NCI-H526 treated with DMSO at 0.1 percent for 48 hours (cell line): ENCODE results near the gene JADE2.
"Not testable (repeated sequence)": the region's sequence is repeated elsewhere in the genome, so short reads cannot be mapped to it uniquely, and the experiment has no call there.

Experiments used
- DNase-seq: peaks from one replicate; lab custom pipeline; 2025; lab: John Stamatoyannopoulos, UW

The JADE2 gene

DNA sequence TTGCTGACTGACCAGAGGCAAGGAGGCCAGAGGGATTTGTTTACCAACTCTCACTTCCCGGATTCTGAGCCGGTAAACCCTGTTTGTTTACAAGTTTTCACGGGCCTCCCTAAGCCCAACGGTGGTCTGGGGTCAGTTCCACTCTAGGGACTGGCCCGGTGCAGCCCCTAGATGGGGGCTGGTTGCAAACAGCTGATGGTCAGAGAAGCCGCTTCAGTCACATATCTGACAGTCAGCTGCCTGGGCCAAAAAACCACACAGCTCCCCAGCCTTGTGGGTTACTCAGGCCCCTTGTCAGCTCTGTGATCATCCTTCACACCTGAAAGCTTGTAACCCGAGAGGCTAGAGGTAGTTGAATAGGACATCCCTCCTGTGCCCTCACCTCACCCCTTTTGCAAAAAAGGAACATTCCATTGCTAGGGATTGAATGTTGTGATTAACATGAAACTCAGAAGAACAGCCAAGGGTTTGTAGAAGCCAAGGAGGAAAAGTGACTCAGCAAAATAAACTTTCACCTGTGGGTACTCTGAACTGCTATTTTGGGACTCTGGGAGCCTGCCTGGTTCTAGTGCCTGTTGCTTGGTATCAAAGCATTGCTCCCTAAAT, 66.8 kb downstream of the JADE2 start:
- no peak for DNase-seq

DNA sequence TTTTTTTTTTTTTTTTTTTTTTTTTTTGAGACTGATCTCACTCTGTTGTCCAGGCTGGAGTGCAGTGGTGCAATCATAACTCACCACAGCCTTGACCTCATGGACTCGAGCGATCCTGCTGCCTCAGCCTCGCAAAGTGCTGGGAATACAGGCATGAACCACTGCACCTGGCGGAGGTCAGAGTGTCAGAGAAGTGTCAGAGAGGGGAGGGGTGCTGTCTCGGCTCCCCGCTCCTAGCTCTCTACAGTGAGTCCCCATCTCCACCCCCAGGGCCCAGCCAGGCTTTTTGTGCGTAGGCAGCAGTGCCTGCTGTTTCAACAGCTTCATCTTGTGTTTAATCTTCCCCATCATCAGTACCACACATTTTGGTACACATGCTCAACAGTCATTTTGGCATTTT, 68.9 kb downstream of the JADE2 start:
- DNase-seq, result no peak

DNA sequence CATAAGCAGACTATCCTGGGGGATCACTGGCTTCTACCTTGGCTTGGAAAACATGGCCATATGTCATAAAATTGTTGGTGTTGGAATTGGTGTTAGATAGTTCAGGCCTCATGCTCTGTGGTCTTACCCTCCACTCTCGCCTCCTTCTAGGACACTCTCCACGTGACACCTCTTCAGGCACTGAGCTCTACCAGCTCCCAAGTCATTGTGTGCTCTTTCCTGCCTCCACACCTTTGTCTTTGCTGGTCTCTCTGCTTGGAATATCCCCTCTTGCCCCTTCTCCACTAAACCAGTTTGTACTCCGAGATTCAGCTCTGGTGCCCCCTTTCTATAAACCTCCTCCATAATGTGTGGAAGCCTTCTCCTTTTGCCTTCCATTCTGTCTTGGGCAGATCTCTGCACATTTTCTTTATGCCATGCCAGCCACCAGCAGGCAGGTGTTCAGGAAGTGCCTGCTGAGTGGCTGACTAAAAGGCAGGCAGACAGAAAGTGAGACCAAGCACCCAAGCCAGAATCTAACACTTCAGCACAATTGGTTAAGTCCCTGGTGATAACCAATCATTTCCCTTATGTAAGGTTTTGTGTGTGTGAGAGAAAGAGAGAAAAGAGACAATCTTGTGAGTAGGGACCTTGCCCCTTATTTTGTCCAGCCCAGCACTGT, 69.5 kb downstream of the JADE2 start:
- DNase-seq, result no peak

DNA sequence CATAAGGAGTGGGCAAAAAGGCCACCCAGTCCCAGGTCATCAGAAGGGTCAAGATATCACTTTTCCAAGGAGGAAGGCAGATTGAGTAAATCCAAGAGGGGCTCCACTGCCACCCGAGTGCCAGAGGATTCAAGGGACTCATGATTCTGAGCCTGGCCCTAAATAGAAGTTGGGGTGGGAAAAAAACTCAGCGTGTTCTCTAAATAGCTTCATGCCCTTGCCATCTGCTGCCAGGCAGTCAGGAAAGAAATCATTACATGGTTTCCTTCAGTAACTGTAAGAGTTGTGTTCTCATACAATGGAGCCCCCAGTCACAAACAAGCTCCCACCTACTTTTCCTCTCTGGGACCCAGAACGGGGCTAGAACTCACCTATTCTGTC, 70.0 kb downstream of the JADE2 start:
- no peak for DNase-seq

DNA sequence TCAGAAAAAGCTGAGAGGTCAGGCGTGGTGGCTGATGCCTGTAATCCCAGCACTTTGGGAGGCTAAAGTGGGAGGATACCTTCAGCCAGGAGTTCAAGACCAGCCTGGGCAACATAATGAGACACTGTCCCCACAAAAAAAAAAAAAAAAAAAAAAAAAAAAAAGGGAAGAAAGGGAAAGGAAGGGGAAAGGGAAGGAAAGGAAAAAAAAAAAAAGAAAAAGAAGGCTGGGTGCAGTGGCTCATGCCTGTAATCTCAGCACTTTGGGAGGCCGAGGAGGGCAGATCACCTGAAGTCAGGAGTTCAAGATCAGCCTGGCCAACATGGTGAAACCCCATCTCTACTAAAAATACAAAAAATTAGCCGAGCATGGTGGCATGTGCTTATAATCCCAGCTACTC, 74.3 kb downstream of the JADE2 start:
- not testable (repeated sequence) for DNase-seq

DNA sequence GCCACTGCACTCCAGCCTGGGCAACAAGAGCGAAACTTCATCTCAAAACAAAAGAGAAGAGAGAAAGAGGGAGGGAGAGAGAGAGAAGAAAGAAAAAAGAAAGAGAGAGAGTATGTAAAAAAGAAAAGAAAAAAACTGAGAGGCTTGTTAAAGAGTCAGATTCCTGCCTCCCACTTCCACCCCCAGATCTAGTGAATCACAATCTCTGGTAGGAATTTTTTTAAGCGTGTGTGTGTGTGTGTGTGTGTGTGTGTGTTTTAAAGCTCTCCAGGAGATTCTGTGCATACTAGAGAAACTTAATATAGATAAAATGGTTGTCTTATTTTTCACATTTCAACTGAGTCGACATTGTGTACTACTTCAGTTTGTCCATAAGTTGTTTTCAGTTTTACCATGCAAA, 75.1 kb downstream of the JADE2 start:
- no peak for DNase-seq

DNA sequence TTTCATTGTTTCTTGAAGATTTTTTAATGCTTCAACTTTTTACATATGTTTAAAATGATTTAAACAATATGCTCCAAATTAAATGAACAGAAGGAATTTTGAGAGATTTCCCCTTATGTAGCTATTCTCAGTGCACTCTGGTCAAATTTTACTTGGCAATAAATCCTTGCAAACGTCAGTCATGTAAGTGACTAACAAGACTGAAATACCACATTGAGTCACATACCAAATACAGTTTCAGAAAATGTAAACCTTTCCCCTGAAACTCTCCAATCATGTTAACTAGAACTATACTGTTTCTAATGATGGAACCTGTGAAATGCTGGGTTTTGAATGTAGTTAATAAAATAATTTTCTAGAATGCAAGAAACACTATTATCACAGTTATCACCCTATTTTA, 77.6 kb downstream of the JADE2 start:
- DNase-seq, result no peak

DNA sequence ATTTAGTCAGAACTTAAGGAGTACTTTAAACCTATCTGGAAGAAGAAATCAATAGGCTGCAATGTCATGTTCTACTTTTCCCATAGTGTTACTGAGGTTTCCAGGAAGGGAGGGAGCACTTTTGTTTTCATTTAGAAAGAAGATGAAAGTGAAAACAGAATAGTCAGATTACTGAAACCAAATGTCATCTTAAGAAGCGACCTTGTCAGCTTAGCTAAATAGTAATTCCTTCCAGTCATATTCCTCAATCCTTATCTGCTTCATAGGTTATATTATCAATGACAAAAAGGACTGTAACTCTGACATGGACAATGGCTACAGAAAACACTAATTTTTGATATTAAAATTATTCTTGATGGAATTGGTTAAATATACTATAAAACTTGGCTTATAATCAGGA, 79.4 kb downstream of the JADE2 start:
- DNase-seq, result no peak

DNA sequence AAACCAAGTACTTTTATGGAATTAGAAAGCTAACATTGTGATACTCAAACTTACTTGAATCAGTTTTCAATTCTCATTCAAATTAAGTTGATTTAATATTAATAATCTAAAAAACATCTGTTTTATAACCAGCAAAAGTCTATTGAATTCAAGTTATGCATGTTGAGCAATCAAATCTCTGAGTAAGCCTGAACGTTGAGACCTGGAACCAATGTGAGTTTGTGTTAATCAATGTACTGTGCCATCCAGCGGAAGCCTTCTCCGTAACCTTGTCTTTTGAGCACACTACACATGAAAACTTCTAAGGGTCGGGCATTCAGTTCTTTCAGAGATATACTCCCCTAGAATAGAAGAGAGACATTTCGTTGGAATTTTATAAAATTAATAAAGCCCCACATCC, 81.3 kb downstream of the JADE2 start:
- no peak for DNase-seq

DNA sequence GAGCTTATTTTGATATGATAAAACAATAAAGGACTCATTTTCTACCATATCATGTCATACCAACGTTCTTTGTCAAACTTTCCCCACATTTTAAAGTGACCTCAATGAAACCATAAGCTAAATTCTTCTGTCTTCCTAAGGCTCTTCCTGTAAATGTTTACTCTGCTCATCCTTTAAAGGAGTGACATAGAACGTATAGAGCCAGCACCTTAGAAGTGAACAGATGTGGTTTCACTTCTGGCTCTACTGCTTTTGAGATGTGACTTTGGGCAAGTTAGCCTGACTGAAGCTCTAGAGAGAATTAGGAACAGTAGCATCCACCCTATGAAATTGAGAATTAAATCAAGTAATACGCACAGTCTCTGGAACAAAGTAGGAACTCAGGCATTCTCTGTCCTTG, 83.1 kb downstream of the JADE2 start:
- DNase-seq, result no peak

DNA sequence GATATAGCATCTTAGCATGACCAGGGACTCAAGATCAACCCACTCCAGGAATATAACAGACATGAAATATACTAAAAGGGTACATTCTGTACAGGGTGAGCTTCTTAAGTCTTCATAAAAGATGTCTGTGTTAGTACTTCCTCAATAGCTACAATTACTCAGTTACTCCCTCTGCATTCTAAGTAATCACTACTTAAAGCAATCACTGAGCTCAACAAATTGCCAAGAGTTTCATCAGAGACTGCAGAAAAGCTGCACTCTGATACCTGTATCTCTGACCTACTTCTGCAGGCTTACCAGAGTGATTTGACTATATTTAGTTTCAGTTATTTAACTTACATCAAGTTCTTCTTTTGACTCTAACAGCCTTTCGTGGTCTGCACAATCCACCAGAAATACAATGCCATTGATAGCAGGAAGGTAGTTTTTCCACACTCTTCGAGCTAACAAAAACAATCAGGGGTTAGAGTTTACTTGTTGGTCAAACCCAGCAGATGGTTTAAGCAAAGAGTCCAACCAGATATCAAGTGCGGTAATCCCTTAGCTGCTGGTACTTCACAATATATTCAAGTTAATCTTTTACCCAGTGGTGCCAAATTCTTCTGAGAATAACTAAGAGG, 83.9 kb downstream of the JADE2 start:
- no peak for DNase-seq

DNA sequence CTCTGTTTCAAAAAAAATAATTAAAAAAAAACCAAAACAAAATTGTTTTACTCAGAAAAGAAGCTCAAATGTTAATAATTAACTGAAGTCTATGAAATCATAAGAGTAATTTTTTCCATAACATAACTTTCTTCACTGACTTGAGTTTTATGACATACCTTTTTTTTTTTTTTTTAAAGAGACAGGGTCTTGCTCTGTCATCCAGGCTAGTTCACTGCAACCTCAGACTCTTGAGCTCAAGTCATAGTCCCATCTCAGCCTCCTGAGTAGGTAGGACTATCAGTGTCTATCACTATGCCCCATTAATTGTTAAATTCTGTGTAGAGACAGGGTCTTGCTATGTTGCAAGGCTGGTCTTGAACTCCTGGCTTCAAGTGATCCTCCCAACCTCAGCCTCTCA, 85.3 kb downstream of the JADE2 start:
- DNase-seq, result no peak

DNA sequence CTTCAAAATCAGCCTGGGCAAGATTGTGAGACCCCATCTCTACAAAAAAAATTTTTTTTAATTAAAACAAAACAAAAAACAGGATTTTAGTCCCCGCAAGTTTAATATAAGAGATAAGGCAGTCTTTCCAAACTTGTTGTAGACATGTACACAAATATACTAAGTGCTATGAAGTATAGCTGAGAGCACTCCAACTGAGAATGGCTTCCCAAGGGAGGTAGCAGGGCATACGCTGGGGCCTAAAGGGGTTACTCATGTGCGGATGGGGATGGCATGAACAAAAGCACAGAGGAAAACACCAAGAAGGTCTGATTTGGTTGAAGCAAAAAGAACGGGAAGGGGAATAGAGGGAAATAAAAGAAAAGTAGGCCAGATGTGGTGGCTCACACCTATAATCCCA, 86.0 kb downstream of the JADE2 start:
- DNase-seq, result no peak

DNA sequence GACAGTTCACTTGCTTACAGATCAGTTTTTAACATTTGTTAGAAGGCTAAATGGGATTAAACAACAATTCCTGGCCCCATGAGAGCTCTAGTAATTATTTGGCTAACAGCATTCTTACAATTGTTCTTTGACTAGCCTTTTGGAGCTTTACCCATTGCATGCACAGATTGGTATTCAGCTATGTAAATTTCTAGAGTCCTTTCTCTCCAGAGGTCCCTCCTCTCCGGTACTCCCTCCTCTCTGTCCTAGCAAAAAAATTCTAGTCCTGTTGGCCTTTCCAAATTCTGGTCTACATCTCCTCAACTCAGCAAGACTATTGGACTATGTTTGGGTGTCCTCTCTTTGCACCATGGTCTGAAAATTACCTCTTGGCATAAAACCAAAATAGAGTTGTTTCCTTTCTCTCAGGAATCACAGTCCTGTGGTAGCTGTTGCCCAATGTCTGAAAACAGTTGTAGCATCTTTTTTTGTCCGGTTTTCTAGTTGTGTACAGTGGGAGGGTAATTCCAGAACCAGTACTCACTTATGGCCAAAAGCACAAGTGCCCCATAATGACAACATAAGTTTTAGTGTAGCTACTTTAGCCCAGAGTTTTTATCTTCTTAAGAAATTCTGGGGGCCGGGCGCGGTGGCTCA, 89.1 kb downstream of the JADE2 start:
- DNase-seq, result no peak

DNA sequence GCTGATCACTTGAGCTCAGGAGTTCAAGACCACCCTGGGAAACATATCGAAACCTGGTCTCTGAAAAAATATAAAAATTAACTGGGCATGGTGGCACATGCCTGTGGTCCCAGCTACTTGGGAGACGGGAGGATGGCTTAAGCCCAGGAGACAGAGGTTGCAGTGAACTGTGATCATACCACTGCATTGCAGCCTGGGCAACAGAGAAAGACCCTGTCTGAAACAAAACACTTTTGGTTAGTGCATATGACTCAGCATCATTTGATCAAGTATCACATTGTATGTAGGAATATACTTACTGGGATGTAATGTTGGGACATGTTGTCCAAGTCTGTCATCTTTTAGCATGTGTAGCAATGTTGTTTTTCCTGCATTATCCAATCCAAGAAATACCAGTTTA, 95.2 kb downstream of the JADE2 start:
- DNase-seq, result no peak

DNA sequence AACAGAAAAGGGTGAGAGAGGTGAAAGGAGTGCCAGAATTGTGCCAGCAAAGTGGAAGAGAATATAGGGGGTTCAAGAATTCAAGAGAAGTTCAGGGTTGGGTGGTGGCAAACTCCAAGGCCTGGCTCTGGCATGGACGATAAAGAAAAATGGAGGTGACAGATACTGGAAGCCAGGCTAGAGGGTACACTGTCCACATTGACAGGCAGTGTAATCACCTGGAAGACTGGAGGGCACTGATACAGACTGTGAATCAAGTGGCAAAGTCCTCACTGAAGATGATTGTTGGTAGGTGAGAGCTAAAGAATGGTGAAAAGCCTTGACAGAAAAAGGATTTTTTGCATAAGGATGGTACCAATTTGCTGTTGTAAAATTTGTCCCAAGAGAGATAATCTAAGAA, 100.1 kb downstream of the JADE2 start:
- no peak for DNase-seq

DNA sequence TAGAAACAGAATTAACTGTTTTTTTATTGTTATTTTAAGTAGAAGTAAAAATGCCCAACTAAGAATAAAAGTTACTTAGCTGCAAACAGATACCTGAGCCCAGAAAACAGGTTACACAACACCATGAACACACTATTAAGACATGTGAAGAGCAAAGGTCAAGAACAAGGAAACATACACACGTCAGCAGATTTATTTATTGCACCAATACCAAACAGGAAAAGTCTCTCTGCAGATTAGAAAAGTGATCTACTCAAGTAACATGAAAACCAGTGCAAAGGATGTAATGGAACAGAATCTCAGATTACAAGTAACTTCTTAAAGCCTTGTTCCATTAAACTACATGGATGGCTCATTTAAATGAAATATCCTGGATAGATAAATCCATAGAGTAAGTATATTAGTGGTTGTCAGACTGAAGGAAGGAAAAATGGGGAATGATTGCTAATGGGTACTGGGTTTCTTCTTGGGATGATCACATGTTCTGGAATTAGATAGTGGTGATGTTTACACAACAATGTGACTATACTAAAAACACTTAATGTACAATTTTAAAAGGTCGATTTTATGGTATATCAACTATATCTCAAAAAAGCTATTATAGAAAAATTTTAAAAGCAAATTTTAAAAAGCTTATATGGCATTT, 101.0 kb downstream of the JADE2 start:
- DNase-seq, result no peak
